Measurements from ENCODE around the gene TAF10. TPM values are rescaled to one million over a fixed set of nuclear protein-coding genes. Genes with fewer than 3 reads are reported as not detected.

Gene TAF10
- total and polyA plus RNA-seq, 4 donors, result 10.5 to 58.1 (median 31.5) TPM

GRCh38 chr11:6604081-6604626 is 7.9 kb downstream of the TAF10 start:
- under 1% methylated on average over 20 of the region's 20 CpGs for WGBS
- Histone ChIP-seq H3K9me3 (ENCODE audit: control insufficient read depth in 4 of 4, low read length in 3 of 4) (no peaks in the 10 kb centered on the region), H3K4me1 (ENCODE audit: control insufficient read depth in 4 of 4, insufficient read depth in 4 of 4, low read length in 3 of 4) (peaks cover 7 to 62% (median 44%) of the 10 kb centered on the region in 4 donors), H3K27me3 (ENCODE audit: control insufficient read depth in 4 of 4, insufficient read depth in 4 of 4, low read length in 3 of 4) (no peaks in the 10 kb centered on the region), H3K36me3 (ENCODE audit: control insufficient read depth in 4 of 4, insufficient read depth in 3 of 4, low read depth in 1 of 4, low read length in 3 of 4) (peaks cover 2 to 38% (median 24%) of the 10 kb centered on the region in 4 donors), H3K9ac (ENCODE audit: low read depth in 1 of 2, low read length in 2 of 2) (peak overlapping the region; percentile 41 to 95), H3K4me3 (ENCODE audit: low read depth in 1 of 3, low read length in 3 of 3) (peak overlapping the region; percentile 59 to 98 (median 70)), H3K27ac (ENCODE audit: low read depth in 1 of 2, low read length in 2 of 2) (peak overlapping the region; percentile 66 to 94)
- TF ChIP-seq REST (IDR thresholded peaks at IDR 0.05), result peak; percentile 55
- TF ChIP-seq JUND (IDR thresholded peaks at IDR 0.05), result no peak
- no peak for TF ChIP-seq MAX (IDR thresholded peaks at IDR 0.05)
- TF ChIP-seq RXRA (IDR thresholded peaks at IDR 0.05), result peak in 1 of 2 donors; percentile 11
- TF ChIP-seq SP1 (IDR thresholded peaks at IDR 0.05), result peak; percentile 24
- TF ChIP-seq RAD21 (IDR thresholded peaks at IDR 0.05), result peak; percentile 56 to 64
- peak; percentile 50 for TF ChIP-seq TAF1 (conservative IDR thresholded peaks at IDR 0.05)
- TF ChIP-seq YY1 (IDR thresholded peaks at IDR 0.05), result peak; percentile 16
- TF ChIP-seq FOXA1 (IDR thresholded peaks at IDR 0.05), result no peak
- peak; percentile 66 for DNase-seq (ENCODE audit: low spot score)

- peaks cover 9 to 68% (median 50%) of the 10 kb centered on the region in 4 donors for H3K4me1 ChIP-seq (ENCODE audit: control insufficient read depth in 4 of 4, insufficient read depth in 4 of 4, low read length in 3 of 4)
- WGBS, result under 1% methylated on average over 72 of the region's 72 CpGs
Measured at GRCh38 chr11:6603287-6604080, 8.5 kb downstream of the TAF10 start, which contains the start of the genes ILK and RRP8. ILK (plus strand) TSS chr11:6603774; CDS start chr11:6604272, 498 bp downstream. RRP8 (minus strand) TSS chr11:6603616; CDS start chr11:6603502, 114 bp downstream.

More at GRCh38 chr11:6603287-6604080, 8.5 kb downstream of the TAF10 start, which contains the start of the genes ILK and RRP8:
- Histone ChIP-seq H3K36me3 (ENCODE audit: control insufficient read depth in 4 of 4, insufficient read depth in 3 of 4, low read depth in 1 of 4, low read length in 3 of 4) (peaks cover 0 to 31% (median 20%) of the 10 kb centered on the region in 4 donors), H3K27me3 (ENCODE audit: control insufficient read depth in 4 of 4, insufficient read depth in 4 of 4, low read length in 3 of 4) (no peaks in the 10 kb centered on the region), H3K4me3 (ENCODE audit: low read depth in 1 of 3, low read length in 3 of 3) (peak within 1 kb of the TSS; percentile 59 to 98 (median 70)), H3K9ac (ENCODE audit: low read depth in 1 of 2, low read length in 2 of 2) (peak within 1 kb of the TSS; percentile 97 to 98), H3K9me3 (ENCODE audit: control insufficient read depth in 4 of 4, low read length in 3 of 4) (no peaks in the 10 kb centered on the region), H3K27ac (ENCODE audit: low read depth in 1 of 2, low read length in 2 of 2) (peak within 1 kb of the TSS; percentile 66 to 94)
- DNase-seq (ENCODE audit: low spot score), result peak; percentile 91
- TF ChIP-seq YY1 (IDR thresholded peaks at IDR 0.05) (peak; percentile 69), RXRA (IDR thresholded peaks at IDR 0.05) (peak in 1 of 2 donors; percentile 16), SP1 (IDR thresholded peaks at IDR 0.05) (peak; percentile 41), CTCF (IDR thresholded peaks at IDR 0.05; ENCODE audit: low read depth, low read length, missing input control) (no peak), GABPA (IDR thresholded peaks at IDR 0.05 in 1 of 2, conservative IDR thresholded peaks at IDR 0.05 in 1 of 2) (peak in 1 of 2 donors; percentile 83), TAF1 (conservative IDR thresholded peaks at IDR 0.05) (peak; percentile 56), NR2F2 (IDR thresholded peaks at IDR 0.05) (no peak), REST (IDR thresholded peaks at IDR 0.05) (peak; percentile 82), FOXA2 (IDR thresholded peaks at IDR 0.05) (no peak), RAD21 (IDR thresholded peaks at IDR 0.05) (peak; percentile 60 to 68), HNF4G (IDR thresholded peaks at IDR 0.05) (no peak), ZBTB33 (IDR thresholded peaks at IDR 0.05) (peak; percentile 36), MAX (IDR thresholded peaks at IDR 0.05) (peak; percentile 81), HNF4A (conservative IDR thresholded peaks at IDR 0.05) (peak in 1 of 2 donors; percentile 25)
